ENCODE data around the gene C2CD2. TPM values are rescaled to one million over a fixed set of nuclear protein-coding genes. Genes with fewer than 3 reads are reported as not detected.

Gene C2CD2
- total RNA-seq, 1 experiment from 2014 or later: 13.6 TPM

- Mint-ChIP-seq H3K4me3 (ENCODE audit: low read depth, unreplicated experiment) (no peak overlapping the region), H3K4me1 (ENCODE audit: low read depth, unreplicated experiment) (no peaks in the 10 kb centered on the region), H3K27me3 (ENCODE audit: unreplicated experiment) (no peaks in the 10 kb centered on the region), H3K9me3 (ENCODE audit: low read depth, unreplicated experiment) (no peaks in the 10 kb centered on the region), H3K36me3 (ENCODE audit: insufficient read depth, unreplicated experiment) (no peaks in the 10 kb centered on the region), H3K27ac (ENCODE audit: unreplicated experiment) (no peak overlapping the region)
- DNase-seq: no peak
- CTCF ChIA-PET: no interaction called here
- intact Hi-C loops (cut with micrococcal nuclease; ENCODE audit: unreplicated experiment): no loop called here
- no peak for TF ChIP-seq CTCF (IDR thresholded peaks at IDR 0.05; ENCODE audit: unreplicated experiment)
- no TSS peak for BruUV-seq (replicated peaks)
Observed at GRCh38 chr21:41971891-41972290, 18.1 kb upstream of the C2CD2 start.

- H3K4me3 Mint-ChIP-seq (ENCODE audit: low read depth, unreplicated experiment): no peak overlapping the region
Observed at GRCh38 chr21:41970751-41971653, 17.2 kb upstream of the C2CD2 start.

GRCh38 chr21:41970106-41970391 lies 16.2 kb upstream of the C2CD2 start:
- BruUV-seq (replicated peaks): no TSS peak
- H3K4me3 Mint-ChIP-seq (ENCODE audit: low read depth, unreplicated experiment): no peak overlapping the region
- H3K36me3 Mint-ChIP-seq (ENCODE audit: insufficient read depth, unreplicated experiment): no peaks in the 10 kb centered on the region
- no peaks in the 10 kb centered on the region for H3K4me1 Mint-ChIP-seq (ENCODE audit: low read depth, unreplicated experiment)
- DNase-seq: no peak
- intact Hi-C loops (cut with micrococcal nuclease; ENCODE audit: unreplicated experiment): no loop called here
- H3K27ac Mint-ChIP-seq (ENCODE audit: unreplicated experiment): no peak overlapping the region
- peaks cover 13% of the 10 kb centered on the region for H3K27me3 Mint-ChIP-seq (ENCODE audit: unreplicated experiment)
- no peaks in the 10 kb centered on the region for H3K9me3 Mint-ChIP-seq (ENCODE audit: low read depth, unreplicated experiment)
- CTCF ChIA-PET: no interaction called here
- TF ChIP-seq CTCF (IDR thresholded peaks at IDR 0.05; ENCODE audit: unreplicated experiment): no peak

More at GRCh38 chr21:41970751-41971653, 17.2 kb upstream of the C2CD2 start:
- CTCF ChIA-PET: no interaction called here
- Mint-ChIP-seq H3K9me3 (ENCODE audit: low read depth, unreplicated experiment) (no peaks in the 10 kb centered on the region), H3K27me3 (ENCODE audit: unreplicated experiment) (peaks cover 4% of the 10 kb centered on the region), H3K27ac (ENCODE audit: unreplicated experiment) (no peak overlapping the region), H3K36me3 (ENCODE audit: insufficient read depth, unreplicated experiment) (no peaks in the 10 kb centered on the region), H3K4me1 (ENCODE audit: low read depth, unreplicated experiment) (no peaks in the 10 kb centered on the region)
- intact Hi-C loops (cut with micrococcal nuclease; ENCODE audit: unreplicated experiment): no loop called here
- DNase-seq: no peak
- no peak for TF ChIP-seq CTCF (IDR thresholded peaks at IDR 0.05; ENCODE audit: unreplicated experiment)
- BruUV-seq (replicated peaks): no TSS peak

GRCh38 chr21:41967708-41968107 lies 13.9 kb upstream of the C2CD2 start:
- CTCF ChIA-PET: no interaction called here

More at GRCh38 chr21:41967708-41968107, 13.9 kb upstream of the C2CD2 start:
- BruUV-seq (replicated peaks): no TSS peak
- intact Hi-C loops (cut with micrococcal nuclease; ENCODE audit: unreplicated experiment): no loop called here
- H3K27ac Mint-ChIP-seq (ENCODE audit: unreplicated experiment): no peak overlapping the region
- no peak for TF ChIP-seq CTCF (IDR thresholded peaks at IDR 0.05; ENCODE audit: unreplicated experiment)
- H3K9me3 Mint-ChIP-seq (ENCODE audit: low read depth, unreplicated experiment): no peaks in the 10 kb centered on the region
- H3K4me3 Mint-ChIP-seq (ENCODE audit: low read depth, unreplicated experiment): no peak overlapping the region
- peaks cover 20% of the 10 kb centered on the region for H3K27me3 Mint-ChIP-seq (ENCODE audit: unreplicated experiment)
- H3K4me1 Mint-ChIP-seq (ENCODE audit: low read depth, unreplicated experiment): no peaks in the 10 kb centered on the region
- no peak for DNase-seq
- no peaks in the 10 kb centered on the region for H3K36me3 Mint-ChIP-seq (ENCODE audit: insufficient read depth, unreplicated experiment)

Data from Calu3 (cell line).